ENCODE data around the gene LRP1B.

LRP1B gene

DNA sequence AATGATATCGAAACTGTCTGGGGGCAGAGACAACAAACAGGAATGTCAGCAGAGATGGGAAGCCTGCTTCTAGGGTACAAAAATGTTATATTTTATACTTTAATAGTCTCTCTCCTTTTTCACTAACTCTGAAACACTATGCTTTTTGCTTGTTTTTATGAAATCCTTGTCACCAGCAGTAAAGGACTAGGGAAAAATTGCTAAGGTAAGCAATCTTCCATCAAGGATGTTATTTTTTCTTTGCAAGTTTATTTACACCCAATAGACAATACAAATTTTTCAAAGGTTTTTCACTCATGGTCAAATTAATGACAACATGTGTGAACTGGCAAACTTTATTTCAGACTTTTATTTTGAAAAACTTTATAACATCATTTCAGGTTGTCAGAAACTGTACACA, 1884.8 kb downstream of the LRP1B start:
- DNase-seq (ENCODE audit: low spot score) = no peak

DNA sequence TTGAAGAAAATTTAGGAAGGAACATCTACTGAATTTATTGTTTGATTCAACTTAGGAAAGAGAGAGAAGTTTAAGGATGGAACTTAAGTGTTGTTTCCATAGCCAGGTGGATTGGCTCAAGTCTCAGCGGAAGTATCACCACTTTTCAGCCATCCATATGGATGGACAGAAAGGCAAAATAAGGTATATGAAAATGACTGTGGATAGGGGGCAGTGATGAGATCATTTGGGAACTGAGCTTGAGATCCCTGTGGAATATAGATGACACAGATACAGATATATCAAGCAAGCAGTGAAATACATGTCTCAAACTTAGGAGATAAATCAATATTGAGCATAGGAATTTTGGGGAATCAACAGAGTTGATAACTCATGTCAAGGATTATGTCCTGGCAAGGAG, 1887.9 kb downstream of the LRP1B start:
- DNase-seq (ENCODE audit: low spot score) = no peak

DNA sequence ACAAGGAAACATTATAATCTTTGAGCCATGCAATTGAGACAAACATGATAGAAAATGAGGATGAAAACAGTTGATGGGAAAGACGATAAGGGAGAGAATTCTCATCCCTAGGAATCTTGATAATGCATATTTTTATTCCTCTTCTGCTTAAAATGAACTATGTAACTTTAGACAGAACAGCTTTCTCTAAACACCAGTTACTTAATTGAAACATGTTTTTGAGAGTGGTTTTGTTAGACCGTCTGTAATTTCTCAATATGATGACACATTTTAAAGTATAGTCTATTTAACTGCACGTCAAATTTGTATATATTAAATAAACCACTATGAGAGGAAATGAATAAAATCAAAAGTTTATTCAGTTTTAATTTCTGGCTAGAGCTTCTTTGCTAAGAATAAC, 1896.7 kb downstream of the LRP1B start:
- no peak for DNase-seq (ENCODE audit: low spot score)

DNA sequence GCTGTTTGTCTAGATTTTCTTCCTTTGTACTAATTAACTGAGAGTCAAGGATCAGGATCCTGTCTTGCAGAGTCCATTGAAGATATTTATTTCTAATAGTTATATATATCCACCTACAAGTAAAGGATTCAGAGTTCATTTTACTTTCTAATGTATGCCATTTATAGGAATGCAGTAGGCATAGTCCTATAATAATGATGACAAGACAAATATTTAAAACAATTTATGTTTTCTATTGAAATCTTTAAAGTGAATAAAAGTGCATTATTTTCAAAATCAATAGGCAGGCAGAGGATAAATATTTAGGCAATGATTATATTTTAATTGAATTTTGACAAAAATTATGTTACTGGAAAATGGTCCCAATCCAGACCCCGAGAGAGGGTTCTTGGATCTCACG, 1919.9 kb downstream of the LRP1B start:
- DNase-seq (ENCODE audit: low spot score) = no peak

DNA sequence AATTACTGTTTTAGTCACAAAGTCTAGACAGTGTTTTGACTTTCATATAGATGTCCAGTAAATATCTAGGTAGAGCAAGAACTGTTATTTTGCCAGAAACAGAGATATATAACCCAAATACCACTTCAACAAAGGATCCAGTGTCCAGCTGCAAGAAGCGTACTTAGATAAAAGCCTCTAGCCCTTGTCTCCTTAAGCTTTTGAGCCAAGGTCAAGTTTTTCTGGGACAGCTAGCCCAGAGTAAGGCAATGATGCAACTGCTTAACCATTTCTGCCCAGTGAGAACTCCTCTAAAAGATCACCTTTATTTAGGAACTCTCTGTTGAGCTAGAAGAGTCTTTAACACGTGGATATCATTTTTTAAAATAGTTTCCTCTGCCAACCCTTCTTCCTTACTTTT, 1925.7 kb downstream of the LRP1B start:
- no peak for DNase-seq (ENCODE audit: low spot score)

DNA sequence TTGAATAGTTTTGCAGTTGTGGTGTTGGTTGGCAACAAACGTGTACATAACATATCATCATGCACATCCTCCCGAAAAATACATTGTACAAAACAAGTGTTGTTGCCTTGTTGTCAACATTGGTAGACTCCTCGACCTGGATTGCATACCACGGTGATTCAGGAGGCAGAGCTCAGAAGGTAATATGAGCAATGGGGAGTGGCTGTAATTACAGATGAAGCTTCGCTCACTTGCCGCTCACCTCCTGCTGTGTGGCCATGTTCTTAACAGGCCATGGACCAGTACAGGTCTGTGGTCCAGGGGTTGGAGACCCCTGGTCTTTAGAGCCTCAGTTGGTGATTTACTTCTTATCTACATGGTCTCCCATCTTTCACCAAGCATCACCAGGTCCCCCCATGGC, 1927.5 kb downstream of the LRP1B start:
- no peak for DNase-seq (ENCODE audit: low spot score)

DNA sequence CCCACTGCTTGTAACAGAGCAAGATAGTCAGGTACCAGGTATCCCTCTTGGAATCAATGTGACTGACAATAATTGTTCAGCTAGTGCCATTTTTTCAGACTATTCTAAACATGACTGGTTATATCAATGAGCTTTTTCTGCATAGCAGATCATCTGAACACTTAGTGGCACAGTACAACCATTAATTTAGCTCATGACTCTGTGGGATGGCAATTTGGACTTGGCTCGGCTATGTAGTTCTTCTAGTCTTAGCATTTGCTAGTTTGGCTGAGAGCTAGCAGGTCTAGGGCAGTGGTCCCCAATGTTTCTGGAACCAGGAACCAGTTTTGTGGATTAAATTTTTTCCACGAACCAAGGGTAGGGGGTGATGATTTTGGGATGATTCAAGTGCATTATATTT, 1929.2 kb downstream of the LRP1B start:
- DNase-seq (ENCODE audit: low spot score) = no peak

DNA sequence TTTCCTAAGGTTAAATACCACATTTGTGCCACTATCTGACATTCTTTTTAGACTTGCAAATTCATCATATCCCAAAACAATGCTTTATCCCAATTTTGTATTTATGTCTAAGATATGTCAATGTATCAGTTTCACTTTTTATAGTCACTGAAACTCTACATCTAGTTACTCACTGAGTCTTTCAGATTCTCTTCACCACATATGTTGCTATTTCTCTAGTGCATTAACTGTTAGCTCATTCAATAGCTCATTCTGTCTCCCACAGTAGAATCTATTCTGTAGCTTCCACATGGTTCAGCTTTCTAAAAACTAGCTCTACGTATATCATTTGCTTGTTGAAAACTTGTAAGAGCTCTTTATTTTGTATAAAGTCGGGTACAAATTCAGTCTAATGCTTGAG, 1930.1 kb downstream of the LRP1B start:
- DNase-seq (ENCODE audit: low spot score) = no peak

DNA sequence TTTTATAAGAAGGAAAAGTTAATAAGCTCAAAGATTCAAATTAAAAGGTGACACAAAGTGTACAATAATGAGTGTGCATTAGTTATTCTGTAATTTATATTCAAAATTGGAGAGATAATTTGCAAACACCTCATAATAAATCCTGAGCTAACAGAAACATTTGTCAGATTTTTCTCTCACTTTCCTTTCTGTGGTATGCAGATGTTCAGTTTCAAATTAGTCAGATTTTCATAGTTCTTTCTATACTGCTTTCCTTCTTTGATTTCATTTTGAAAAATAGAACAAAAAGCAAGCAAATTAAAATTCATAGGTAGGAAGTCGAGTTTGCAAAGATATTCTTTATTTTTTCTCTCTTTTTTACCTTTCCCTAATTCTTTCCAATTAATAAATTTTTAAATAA, 1930.5 kb downstream of the LRP1B start:
- no peak for DNase-seq (ENCODE audit: low spot score)

DNA sequence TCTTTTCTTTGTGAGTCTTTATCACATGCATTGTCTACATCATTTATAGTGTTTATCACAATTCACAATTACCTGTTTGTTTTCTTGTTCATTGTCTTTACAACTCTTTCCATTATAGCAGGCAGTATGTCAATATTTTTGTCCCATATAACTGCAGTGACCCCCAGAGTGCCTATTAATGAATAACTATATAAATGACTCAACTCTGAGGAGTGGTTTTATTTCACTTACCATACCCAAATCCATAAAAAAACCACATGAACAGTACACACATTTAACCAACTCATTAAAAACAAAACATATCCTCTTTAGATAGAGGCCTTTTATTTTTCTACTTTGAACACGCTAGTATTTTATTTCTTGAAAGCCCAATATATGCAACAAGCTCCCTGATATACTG, 1931.5 kb downstream of the LRP1B start:
- no peak for DNase-seq (ENCODE audit: low spot score)

DNA sequence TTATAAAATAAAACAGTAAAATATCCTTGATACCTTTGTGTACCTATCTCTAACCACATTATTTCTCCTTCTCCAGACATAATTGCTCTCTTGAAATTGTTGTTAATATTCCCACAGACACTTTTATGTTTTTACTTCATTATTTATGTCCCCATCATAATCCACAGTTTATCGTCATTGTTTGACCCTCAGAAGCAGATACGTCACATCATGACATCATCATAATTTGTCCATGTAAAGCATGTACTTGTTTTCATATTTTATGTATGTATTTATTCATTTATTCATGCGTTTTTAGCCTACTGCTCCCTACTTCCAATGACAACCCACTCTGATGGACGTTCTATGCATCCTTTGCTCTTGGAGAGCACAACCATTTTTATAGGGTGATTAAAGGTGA, 1943.7 kb downstream of the LRP1B start:
- no peak for DNase-seq (ENCODE audit: low spot score)

DNA sequence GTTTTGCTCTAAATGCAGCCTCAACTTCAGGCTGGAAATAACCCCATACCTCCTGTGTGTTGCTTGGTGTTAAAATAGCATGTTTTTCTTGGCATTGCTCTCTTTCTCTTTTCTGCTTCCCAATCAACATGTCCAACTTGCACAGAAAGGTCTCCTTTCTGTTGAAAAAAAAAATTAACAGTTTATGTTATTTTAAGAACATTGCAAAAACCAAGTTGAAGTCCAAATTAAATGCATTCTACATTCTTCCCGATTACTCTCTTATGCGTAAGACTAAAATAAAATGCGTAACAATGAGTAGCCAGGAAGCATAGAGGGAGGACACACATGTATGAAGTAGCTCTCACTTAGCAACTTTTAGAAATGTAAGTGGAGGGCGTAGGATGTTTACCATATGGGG, 1944.5 kb downstream of the LRP1B start:
- DNase-seq (ENCODE audit: low spot score) = no peak

DNA sequence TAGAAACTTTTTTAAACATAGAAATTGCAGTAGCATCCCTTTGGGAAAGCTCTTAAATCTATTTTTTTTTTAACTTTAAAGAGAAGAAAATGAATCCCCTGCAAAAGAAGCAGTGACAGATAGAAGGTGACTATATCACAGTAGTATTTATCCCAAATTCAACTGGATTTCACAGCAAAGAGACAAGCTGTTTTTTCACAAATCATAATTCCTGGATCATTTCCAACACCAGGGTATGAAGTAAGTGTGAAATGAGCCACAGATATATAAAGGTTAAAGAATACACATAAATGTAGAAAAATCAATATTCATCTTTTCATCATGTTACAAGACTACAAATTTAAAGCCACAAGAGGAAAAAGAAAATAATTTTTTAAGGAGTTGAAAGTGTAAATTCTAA, 1945.7 kb downstream of the LRP1B start:
- no peak for DNase-seq (ENCODE audit: low spot score)

DNA sequence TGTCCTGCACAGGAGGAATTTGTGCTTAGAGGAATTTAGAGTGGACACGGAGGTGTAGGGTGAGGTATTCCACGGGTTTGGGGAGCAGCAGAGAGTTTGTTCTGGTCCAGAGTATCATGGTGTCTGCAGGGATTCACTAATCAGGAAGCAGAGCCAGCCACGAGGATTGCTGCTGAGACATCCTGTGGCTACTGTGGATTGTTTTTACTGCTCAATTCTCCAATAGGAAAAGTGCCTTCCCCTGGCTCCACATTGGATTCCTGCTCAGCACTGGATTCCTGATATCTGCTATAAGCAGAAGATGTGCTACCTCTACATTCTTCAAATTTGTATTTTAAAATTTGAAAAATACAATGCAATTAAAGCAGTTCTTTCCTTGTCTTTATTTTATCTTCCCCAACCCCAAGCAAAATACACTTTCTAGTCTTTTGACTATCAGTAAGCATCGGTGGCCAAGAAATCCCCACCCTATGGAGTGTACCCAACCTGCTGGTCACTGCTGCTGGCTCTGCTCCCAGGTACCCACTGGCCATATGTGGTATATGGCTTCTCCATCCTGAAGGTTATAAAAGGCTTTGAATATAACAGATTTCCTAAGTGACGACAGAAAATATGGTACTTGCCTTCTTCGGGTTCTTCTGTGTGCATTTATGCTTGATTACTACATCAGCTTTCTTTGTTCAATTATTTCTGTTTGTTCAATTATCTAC, 1947.6 kb downstream of the LRP1B start:
- DNase-seq (ENCODE audit: low spot score) = no peak
